LNCAP (cell line): Measurements from ENCODE around the gene POMP.

Experiments used
- TF ChIP-seq, protein P1 (sequence below): fragments of 450-650 bp; IDR thresholded peaks from 2 replicates; pipeline ENCODE4 v1.5.1; 2017; ENCODE audit warnings: mild to moderate bottlenecking

The POMP gene

DNA sequence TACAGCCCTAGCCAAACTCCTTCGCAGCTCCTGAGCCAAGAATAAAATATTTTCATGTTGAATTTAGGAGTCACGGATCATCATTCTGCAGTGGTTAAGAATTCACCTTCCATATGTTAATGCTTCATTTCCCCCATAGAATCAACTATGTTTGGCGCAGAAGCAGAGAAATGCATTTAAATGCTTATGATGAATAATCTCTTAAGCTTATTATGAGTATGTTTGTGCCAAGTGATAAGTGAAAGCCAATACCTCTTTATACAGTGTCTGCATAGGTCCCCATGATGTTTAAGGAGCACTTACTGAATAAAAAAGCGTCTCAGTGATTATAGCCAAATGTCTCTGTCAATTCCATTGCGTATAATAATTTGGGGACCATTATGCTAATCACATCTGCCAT is 32.7 kb upstream of the POMP start:
- TF ChIP-seq, protein P1, sequence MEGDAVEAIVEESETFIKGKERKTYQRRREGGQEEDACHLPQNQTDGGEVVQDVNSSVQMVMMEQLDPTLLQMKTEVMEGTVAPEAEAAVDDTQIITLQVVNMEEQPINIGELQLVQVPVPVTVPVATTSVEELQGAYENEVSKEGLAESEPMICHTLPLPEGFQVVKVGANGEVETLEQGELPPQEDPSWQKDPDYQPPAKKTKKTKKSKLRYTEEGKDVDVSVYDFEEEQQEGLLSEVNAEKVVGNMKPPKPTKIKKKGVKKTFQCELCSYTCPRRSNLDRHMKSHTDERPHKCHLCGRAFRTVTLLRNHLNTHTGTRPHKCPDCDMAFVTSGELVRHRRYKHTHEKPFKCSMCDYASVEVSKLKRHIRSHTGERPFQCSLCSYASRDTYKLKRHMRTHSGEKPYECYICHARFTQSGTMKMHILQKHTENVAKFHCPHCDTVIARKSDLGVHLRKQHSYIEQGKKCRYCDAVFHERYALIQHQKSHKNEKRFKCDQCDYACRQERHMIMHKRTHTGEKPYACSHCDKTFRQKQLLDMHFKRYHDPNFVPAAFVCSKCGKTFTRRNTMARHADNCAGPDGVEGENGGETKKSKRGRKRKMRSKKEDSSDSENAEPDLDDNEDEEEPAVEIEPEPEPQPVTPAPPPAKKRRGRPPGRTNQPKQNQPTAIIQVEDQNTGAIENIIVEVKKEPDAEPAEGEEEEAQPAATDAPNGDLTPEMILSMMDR: no peak

DNA sequence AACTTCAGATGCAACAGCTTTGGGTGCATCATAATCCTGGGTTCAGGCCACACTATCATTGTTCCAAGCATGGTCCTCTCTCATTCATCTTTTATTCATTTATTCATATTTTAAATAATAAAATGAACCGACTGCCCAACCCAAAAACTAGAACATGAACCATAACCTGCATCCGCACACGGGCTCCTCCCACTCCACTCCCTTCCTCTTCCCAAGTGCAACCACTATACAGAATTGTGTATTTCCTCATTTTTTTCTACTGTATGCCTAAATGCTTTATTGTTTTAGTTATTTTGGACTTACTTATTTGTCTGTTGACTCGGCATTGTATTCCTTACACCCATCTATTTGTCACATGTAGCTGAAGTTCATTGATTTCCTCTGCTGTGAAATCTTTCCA is 30.7 kb upstream of the POMP start:
- TF ChIP-seq, protein P1: no peak

DNA sequence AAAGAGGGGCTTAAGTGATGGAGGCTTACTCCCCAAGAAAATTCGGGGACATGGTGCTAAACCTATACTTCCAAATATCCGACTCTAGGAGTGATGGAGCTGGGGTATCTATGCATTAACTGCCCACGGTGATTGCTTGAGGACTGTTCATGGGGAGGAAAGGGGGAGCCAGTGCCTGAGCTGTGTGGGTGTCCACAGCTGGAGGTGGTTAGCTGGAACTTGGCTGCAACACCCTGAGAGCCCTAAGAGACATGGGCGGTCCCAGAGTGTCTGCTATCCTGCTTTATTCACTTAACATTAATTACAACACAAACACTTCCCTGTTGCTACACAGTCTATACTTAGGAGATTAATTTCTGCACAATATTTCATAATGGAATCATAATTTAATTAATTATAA is 28.1 kb upstream of the POMP start:
- TF ChIP-seq, protein P1: no peak

DNA sequence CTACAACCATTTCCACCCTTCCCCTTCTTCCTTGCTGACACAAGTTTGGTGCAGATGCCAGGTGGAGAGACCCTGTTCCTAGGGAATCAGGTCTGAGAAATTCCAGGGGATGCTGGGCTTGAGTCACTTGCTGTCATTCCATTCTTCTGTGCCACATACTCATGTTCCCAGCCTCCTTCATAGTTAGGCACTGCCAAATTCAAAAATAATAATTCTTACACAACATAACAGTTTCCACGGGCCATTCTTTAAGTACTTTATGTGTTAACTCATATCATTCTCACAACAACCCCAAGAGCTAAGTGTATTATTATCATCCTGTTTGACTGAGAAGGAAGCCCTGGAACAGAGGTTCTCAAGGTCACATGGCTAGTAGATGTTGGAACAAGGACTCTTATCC is 27.1 kb upstream of the POMP start:
- TF ChIP-seq, protein P1: no peak

DNA sequence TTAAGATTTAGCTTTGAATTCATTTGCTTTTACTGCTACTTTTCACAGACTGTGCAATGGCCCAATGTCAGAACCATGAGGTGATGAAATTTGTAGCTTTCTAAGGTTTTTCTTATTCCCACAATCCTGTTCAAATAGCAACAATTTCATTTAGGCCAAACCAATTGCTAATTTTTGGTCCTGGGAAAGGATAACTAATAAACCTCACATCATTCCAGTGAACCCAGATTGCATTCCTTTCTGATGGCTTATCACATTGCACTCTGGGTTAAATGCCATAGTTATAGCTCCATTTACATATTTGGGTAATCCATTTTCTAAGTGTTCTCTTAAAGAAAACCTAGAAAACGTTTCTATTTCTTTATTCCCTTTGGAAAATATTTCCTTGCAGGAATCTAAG is 22.9 kb upstream of the POMP start:
- TF ChIP-seq, protein P1: no peak

DNA sequence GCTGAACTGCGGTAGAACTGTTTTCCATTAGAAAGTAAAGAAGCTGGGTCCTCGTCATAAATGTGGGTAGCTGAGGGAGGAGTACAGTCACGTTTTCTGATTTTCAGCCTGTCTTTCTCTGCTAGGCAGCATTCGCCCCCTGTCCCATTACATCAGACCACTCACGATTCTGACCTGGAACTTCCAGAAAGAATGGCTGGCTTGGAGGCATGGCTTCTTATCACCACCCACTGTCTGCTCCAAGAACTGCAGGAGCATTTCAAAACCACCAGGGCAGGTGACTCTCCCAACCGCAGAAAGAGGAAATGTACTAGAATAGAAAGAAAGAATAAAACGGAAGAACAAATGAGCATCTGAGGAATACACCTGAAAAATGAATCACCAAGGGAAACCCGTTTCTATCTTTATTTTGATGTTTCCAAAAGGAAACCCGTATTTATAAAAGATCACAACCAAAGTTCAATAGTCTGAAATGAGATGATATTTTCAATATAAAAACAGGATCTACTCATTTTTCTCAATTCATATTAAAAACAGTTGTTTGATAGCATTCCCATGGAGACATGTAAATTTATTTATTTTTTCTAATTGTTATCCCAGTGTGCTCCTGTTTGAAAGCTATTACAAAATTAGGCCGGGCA is 22.1 kb upstream of the POMP start:
- TF ChIP-seq, protein P1: peak; percentile 83

DNA sequence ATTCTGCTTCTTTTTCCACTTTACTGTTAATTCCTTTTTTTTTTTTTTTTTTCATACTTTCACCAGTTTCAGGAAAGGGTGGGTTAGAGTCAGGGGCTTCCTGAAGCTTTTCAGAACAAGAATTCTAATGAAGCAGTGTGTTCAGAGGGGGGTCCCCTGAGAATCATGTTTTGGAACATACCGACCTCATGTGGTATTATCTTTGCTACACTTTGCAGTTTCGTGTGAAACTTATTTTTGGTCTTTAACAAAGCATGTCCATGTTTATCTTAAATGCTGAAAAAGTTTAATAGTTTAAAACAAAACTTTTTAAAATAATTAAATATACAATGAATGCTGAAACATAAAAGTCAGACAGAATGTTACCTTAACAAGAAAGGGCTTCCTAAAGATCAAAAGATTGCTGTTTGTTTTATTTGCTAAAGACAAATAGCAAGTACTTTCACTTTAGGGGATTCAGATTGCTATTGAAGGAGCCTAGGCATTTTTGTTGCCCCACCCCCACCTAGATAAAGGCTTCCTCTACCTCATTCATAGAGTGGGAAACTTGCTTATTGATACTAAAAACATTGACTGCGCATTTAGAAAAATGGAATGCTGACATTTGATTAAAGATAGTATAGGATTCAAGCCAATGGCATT is 21.1 kb upstream of the POMP start:
- TF ChIP-seq, protein P1: no peak
